ENCODE data around the gene CPA3.

The CPA3 gene

GRCh38 chr3:148924562-148924961 lies 59.5 kb downstream of the CPA3 start:
- no peak for DNase-seq

GRCh38 chr3:148925845-148926244 lies 60.7 kb downstream of the CPA3 start:
- no peak for DNase-seq

- no peak for DNase-seq
Measured at GRCh38 chr3:148930752-148931151, 65.7 kb downstream of the CPA3 start.

- DNase-seq: no peak
Measured at GRCh38 chr3:148931574-148931973, 66.5 kb downstream of the CPA3 start.

GRCh38 chr3:148932972-148933371 lies 67.9 kb downstream of the CPA3 start:
- no peak for DNase-seq

GRCh38 chr3:148937467-148938255 lies 72.6 kb downstream of the CPA3 start:
- DNase-seq: no peak

GRCh38 chr3:148938306-148938705 lies 73.2 kb downstream of the CPA3 start:
- no peak for DNase-seq

- DNase-seq: no peak
Measured at GRCh38 chr3:148938936-148939335, 73.8 kb downstream of the CPA3 start.

- no peak for DNase-seq
Measured at GRCh38 chr3:148940983-148941382, 75.9 kb downstream of the CPA3 start.

GRCh38 chr3:148943506-148944205 lies 78.6 kb downstream of the CPA3 start:
- no peak for DNase-seq

GRCh38 chr3:148945116-148945515 lies 80.0 kb downstream of the CPA3 start:
- no peak for DNase-seq

Measured in activated T-cell treated with anti-CD3 and anti-CD28 coated beads, Interleukin-2, amount 50 U/mL, for 48 hours (primary cell).